Measurements from ENCODE around the gene SLC7A6OS. TPM values are rescaled to one million over a fixed set of nuclear protein-coding genes. Genes with fewer than 3 reads are reported as not detected.
"Not testable (repeated sequence)": the region's sequence is repeated elsewhere in the genome, so short reads cannot be mapped to it uniquely, and the experiment has no call there.

SLC7A6OS gene
- total RNA-seq, 1 experiment from 2014 or later = 16.0 TPM

DNA sequence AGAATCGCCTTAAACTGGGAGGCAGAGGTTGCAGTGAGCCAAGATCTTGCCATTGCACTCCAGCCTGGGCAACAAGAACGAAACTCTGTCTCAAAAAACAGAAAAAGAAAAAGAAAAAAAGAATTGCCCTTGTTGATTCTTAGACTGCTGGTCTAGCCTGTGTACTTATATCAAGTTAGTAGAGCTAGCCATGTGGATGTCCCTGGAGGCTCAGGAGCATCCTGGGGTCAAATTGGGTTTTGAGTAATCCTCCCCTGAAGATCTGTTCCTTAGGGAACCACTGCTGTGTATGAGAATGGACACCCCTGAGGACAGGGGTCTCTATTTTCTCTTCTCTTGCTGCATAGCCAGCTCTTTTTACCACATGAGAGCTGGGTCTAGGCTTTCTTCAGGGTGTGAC, 21.5 kb downstream of the SLC7A6OS start:
- no peak for TF ChIP-seq REST (IDR thresholded peaks at IDR 0.05; ENCODE audit: insufficient read depth in 1 of 2, low read depth in 2 of 2, low read length in 1 of 2)
- TF ChIP-seq, protein P1, sequence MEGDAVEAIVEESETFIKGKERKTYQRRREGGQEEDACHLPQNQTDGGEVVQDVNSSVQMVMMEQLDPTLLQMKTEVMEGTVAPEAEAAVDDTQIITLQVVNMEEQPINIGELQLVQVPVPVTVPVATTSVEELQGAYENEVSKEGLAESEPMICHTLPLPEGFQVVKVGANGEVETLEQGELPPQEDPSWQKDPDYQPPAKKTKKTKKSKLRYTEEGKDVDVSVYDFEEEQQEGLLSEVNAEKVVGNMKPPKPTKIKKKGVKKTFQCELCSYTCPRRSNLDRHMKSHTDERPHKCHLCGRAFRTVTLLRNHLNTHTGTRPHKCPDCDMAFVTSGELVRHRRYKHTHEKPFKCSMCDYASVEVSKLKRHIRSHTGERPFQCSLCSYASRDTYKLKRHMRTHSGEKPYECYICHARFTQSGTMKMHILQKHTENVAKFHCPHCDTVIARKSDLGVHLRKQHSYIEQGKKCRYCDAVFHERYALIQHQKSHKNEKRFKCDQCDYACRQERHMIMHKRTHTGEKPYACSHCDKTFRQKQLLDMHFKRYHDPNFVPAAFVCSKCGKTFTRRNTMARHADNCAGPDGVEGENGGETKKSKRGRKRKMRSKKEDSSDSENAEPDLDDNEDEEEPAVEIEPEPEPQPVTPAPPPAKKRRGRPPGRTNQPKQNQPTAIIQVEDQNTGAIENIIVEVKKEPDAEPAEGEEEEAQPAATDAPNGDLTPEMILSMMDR (IDR thresholded peaks at IDR 0.05) = no peak
- TF ChIP-seq SIN3A (IDR thresholded peaks at IDR 0.05; ENCODE audit: borderline replicate concordance, insufficient read depth, low read depth, low read length) = no peak
- TF ChIP-seq POLR2AphosphoS5 (IDR thresholded peaks at IDR 0.05; ENCODE audit: low read depth, low read length) = no peak
- no peak for TF ChIP-seq TCF7L2 (IDR thresholded peaks at IDR 0.05; ENCODE audit: low read depth, low read length)
- DNase-seq (ENCODE audit: low read depth, low spot score) (no peak), ATAC-seq (no peak)
- intact Hi-C loops (cut with micrococcal nuclease; ENCODE audit: unreplicated experiment) (no loop called here), in situ Hi-C loops (cut with HindIII; ENCODE audit: low pct_unique_long_range_greater_than_20kb, low sequenced_read_pairs) (no loop called here)
- Histone ChIP-seq H3K4me3 (ENCODE audit: low read depth in 2 of 2, low read length in 2 of 2) (no peak overlapping the region), H3K27me3 (ENCODE audit: control insufficient read depth, insufficient read depth, low read length) (no peaks in the 10 kb centered on the region), H3K36me3 (ENCODE audit: control insufficient read depth, insufficient read depth, low read length) (no peaks in the 10 kb centered on the region; the same call in 1 of the 2 replicates), H3K9me3 (ENCODE audit: control insufficient read depth, insufficient read depth, low read depth, low read length) (no peaks in the 10 kb centered on the region), H3K27ac (ENCODE audit: low read length) (no peak overlapping the region), H3K4me1 (ENCODE audit: control insufficient read depth, insufficient read depth, low read length) (no peaks in the 10 kb centered on the region)
- ChIA-PET POLR2A (interaction anchor here (0.6 kb wide), 1 partner anchor 10 kb away, joined by 3 read pairs; no protein-coding TSS in a partner anchor), CTCF (no interaction called here)
- BruUV-seq (replicated peaks) = no TSS peak

GRCh38 chr16:68288796-68289195, 21.9 kb downstream of the SLC7A6OS start:
- POLR2A ChIA-PET; H3K36me3 ChIP-seq (ENCODE audit: control insufficient read depth, insufficient read depth, low read length); H3K4me3 ChIP-seq (ENCODE audit: low read depth in 2 of 2, low read length in 2 of 2); H3K9me3 ChIP-seq (ENCODE audit: control insufficient read depth, insufficient read depth, low read depth, low read length); H3K4me1 ChIP-seq (ENCODE audit: control insufficient read depth, insufficient read depth, low read length); H3K27me3 ChIP-seq (ENCODE audit: control insufficient read depth, insufficient read depth, low read length); H3K27ac ChIP-seq (ENCODE audit: low read length); intact Hi-C loops (cut with micrococcal nuclease; ENCODE audit: unreplicated experiment); in situ Hi-C loops (cut with HindIII; ENCODE audit: low pct_unique_long_range_greater_than_20kb, low sequenced_read_pairs); ATAC-seq; DNase-seq (ENCODE audit: low read depth, low spot score); BruUV-seq (replicated peaks): not testable (repeated sequence)
- CTCF ChIA-PET = interaction anchor here (0.6 kb wide), 1 partner anchor 39 kb away, joined by 4 read pairs; no protein-coding TSS in a partner anchor

- Histone ChIP-seq H3K9me3 (ENCODE audit: control insufficient read depth, insufficient read depth, low read depth, low read length) (no peaks in the 10 kb centered on the region), H3K27me3 (ENCODE audit: control insufficient read depth, insufficient read depth, low read length) (no peaks in the 10 kb centered on the region), H3K4me1 (ENCODE audit: control insufficient read depth, insufficient read depth, low read length) (no peaks in the 10 kb centered on the region), H3K27ac (ENCODE audit: low read length) (no peak overlapping the region), H3K4me3 (ENCODE audit: low read depth in 2 of 2, low read length in 2 of 2) (no peak overlapping the region), H3K36me3 (ENCODE audit: control insufficient read depth, insufficient read depth, low read length) (no peaks in the 10 kb centered on the region; the same call in 1 of the 2 replicates)
- ChIA-PET POLR2A (no interaction called here), CTCF (interaction anchor here (0.6 kb wide), 1 partner anchor 39 kb away, joined by 4 read pairs; no protein-coding TSS in a partner anchor)
- ATAC-seq = no peak
- intact Hi-C loops (cut with micrococcal nuclease; ENCODE audit: unreplicated experiment) (no loop called here), in situ Hi-C loops (cut with HindIII; ENCODE audit: low pct_unique_long_range_greater_than_20kb, low sequenced_read_pairs) (no loop called here)
- no TSS peak for BruUV-seq (replicated peaks)
- TF ChIP-seq, protein P1 (IDR thresholded peaks at IDR 0.05) = no peak
- TF ChIP-seq POLR2AphosphoS5 (IDR thresholded peaks at IDR 0.05; ENCODE audit: low read depth, low read length) = no peak
- TF ChIP-seq REST (IDR thresholded peaks at IDR 0.05; ENCODE audit: insufficient read depth in 1 of 2, low read depth in 2 of 2, low read length in 1 of 2) = no peak
- TF ChIP-seq SIN3A (IDR thresholded peaks at IDR 0.05; ENCODE audit: borderline replicate concordance, insufficient read depth, low read depth, low read length) = no peak
- no peak for TF ChIP-seq TCF7L2 (IDR thresholded peaks at IDR 0.05; ENCODE audit: low read depth, low read length)
- no peak for DNase-seq (ENCODE audit: low read depth, low spot score)
These were observed 22.5 kb downstream of the SLC7A6OS start for GRCh38 chr16:68288252-68288650.
